Dedifferentiated amniotic fluid mesenchymal stem cell (primary cell): Measurements from ENCODE around the gene MYCBPAP.
"Not testable (repeated sequence)": the region's sequence is repeated elsewhere in the genome, so short reads cannot be mapped to it uniquely, and the experiment has no call there.

Experiments used
- DNase-seq: peaks from one replicate; pipeline ENCODE4 v3.0.0-alpha.2; 2016; ENCODE audit errors: extremely low spot score

Gene MYCBPAP

GRCh38 chr17:50472286-50472685 is 36.0 kb upstream of the MYCBPAP start:
- DNase-seq = no peak

GRCh38 chr17:50472761-50473161 is 35.5 kb upstream of the MYCBPAP start:
- DNase-seq = peak; percentile 39

DNA sequence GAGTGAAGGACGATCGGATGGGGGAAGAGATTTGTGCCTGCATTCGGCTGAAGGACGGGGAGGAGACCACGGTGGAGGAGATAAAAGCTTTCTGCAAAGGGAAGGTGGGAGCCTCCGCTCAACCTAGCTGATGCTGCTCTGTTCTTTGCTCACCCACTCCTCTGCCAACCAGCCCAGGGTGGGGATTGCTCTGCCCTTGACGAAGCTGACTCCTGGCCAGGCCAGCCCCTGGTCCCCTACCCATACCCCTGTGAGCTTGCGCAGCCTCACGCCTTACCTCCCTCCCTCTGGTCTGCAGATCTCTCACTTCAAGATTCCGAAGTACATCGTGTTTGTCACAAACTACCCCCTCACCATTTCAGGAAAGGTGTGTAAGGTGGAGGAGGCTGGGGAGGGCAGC is 34.3 kb upstream of the MYCBPAP start:
- no peak for DNase-seq

- no peak for DNase-seq
Measured at GRCh38 chr17:50474523-50474922, 33.7 kb upstream of the MYCBPAP start.

GRCh38 chr17:50475362-50475761 is 32.9 kb upstream of the MYCBPAP start:
- no peak for DNase-seq

DNA sequence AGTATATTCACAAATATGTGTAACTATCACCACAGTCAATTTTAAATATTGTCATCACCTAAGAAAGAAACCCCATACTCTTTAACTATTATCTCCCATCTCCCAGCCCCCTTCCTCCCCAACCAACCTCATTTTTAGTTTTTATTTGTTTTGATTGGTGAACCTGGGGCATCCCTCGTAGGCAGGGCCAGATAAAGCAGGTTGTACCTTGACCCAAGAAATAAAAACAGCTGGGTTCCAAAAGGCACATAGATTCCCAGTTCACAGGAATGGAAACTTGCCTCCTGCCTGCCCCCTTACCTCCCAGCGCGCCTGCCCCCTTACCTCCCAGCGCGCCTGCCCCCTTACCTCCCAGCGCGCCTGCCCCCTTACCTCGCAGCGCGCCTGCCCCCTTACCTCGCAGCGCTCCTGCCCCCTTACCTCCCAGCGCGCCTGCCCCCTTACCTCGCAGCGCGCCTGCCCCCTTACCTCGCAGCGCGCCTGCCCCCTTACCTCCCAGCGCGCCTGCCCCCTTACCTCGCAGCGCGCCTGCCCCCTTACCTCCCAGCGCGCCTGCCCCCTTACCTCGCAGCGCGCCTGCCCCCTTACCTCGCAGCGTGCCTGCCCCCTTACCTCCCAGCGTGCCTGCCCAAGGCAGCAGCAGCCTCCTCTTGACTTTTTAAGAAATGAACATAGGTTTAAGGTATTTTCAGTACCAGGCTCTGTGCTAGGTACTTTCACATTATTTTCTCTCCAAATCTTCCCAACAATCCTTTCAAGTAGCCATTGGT is 32.3 kb upstream of the MYCBPAP start:
- not testable (repeated sequence) for DNase-seq

GRCh38 chr17:50476545-50477315 is 31.5 kb upstream of the MYCBPAP start:
- no peak for DNase-seq

- no peak for DNase-seq
Measured at GRCh38 chr17:50477976-50478375, 30.3 kb upstream of the MYCBPAP start.

DNA sequence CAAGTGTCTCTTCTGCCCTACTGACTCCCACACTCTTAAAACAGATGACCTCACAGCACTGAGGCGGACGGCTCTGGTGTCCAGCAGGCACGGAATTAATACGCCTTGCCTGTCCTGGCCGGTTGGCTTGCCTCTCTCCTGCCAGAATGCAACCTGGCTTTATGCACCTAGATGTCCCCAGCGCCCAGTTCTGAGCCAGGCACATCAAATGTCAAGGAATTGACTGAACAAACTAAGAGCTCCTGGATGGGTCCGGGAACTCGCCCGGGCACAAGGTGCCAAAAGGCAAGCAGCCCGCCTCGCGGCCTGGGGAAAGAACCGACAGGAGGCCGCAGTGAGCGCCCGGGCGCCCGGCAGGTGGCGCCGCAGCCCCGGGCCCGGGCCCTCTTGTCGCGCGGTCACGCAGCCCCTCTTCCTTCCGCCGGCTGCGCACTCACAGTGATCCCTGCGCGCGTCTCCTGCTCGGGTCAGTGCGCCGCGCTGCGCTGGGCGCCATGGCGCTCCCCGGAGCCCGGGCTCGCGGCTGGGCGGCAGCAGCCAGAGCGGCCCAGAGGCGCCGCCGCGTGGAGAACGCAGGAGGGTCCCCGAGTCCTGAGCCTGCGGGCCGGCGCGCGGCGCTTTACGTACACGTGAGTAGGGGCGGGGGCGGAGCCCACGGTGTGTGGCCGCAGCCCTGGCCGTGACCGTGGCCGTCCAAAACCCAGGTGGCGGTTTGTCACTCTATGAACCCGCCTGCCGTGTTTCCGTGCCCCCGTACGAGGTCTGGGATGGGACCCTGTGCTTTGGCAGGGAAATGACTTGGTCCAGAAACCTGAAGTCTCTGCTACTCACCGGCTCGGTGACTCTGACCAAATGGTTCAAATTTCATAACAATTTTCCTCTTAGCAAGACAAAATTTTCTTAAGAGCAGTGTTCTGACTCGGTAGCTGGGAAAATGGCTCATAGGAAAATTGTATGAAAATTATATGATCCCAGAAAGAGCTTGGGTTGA is 29.6 kb upstream of the MYCBPAP start, which contains the start of gene RSAD1:
TSS of gene RSAD1 (plus strand) at position 470 of the 991 bp plus-strand sequence. CDS start at position 495, 25 bp downstream.
- peak; percentile 62 for DNase-seq

DNA sequence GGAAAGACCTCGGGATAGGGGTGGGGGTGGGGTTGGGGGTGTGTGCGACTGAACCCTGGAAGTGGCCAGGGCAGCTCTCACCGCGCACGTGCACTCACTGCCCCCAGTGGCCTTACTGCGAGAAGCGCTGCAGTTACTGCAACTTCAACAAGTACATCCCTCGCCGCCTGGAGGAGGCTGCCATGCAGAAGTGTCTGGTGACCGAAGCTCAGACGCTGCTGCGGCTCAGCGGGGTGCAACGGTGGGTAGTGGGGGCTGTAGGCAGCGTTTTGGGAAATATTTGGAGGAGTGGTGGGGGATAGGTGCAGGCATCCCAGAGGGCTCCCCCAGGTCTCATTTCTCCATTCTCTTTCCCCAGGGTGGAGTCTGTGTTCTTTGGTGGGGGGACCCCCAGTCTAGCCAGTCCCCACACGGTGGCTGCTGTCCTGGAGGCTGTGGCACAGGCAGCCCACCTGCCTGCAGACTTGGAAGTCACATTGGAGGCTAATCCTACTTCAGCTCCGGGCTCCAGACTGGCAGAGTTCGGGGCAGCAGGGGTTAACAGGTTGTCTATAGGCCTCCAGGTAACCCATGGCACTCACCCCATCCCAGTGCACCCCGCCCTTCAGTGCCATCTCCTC is 28.6 kb upstream of the MYCBPAP start:
- DNase-seq = peak; percentile 42

DNA sequence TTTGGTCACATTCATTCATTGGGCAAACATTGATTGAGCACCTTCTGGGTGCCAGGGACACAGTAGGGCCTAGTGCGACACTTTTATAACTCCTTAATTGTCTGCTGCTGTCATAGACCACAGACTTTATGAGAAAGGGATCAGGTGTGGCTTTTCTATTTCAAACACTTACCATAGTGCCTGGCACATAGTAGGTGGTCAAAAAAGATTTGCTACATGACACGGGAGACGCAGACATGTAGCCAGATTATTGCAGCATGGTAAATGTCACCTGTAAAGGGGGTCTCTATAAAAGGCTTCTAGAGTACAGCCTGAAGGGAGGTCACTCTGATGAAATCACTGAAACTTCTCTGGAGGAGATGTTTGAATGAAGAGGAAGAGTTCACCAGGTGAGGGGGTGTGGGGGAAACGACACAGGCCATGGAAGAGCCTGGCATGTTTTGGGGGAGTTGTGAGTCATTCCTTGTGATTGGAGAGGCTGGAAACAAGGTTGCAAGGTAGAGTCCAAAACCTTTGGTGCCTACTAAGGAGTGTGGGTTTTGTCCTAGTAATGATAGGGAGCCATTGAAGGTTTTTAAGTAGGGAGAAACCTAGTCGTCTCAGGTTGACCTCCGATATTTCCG is 28.0 kb upstream of the MYCBPAP start:
- DNase-seq = no peak

DNA sequence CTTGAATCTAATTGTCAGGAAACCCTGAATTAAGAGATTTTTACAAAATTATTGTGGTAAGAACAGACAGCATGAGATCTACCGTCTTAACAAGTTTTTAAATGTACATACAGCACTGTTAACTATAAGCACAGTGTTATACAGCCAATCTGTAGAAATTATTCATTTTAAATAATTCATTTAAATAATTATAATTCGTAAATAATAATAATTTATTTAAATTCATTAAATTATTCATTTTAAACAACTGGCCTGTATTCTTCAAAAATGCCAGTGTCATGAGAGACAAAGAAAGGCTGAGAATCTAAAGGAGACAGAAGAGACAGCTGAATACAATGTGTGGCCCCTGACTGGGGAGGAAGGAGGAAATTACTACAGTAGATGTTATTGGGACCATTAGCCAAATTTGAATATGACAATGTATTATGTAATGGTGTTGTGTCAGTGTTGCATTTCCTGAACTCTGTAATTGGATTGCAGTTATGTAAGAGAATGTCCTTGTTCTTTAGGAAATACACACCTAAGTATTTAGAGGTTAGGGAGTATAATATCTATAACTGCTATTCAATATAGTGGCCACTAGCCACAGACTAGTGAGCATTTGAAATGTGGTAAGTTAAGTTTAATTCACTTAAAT is 27.3 kb upstream of the MYCBPAP start:
- DNase-seq = no peak

DNA sequence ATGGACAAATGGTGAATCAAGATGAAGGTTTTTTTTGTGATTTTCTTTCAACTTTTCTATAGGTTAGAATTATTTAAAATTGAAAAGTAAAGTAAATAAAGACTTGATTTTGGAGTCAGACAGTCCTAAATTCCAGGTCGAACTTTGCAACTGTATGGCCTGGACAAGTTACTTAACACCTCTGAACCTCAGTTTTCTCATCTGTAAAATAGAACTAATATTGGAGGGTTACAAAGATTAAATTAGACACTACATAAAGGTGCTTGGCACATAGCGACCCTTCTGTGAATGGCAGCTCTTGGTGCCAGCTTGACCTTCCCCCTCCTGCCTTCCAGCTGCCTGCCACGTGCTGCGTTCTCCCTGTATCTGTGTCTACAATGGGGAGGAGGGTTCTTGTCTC is 26.6 kb upstream of the MYCBPAP start:
- no peak for DNase-seq

- no peak for DNase-seq
Measured at GRCh38 chr17:50482110-50482509, 26.1 kb upstream of the MYCBPAP start.

GRCh38 chr17:50482516-50482915 is 25.7 kb upstream of the MYCBPAP start:
- peak; percentile 95 for DNase-seq

GRCh38 chr17:50483266-50483665 is 25.0 kb upstream of the MYCBPAP start:
- DNase-seq = no peak

- DNase-seq = no peak
Measured at GRCh38 chr17:50484386-50485155, 23.7 kb upstream of the MYCBPAP start.

- no peak for DNase-seq
Measured at GRCh38 chr17:50487213-50488096, 20.8 kb upstream of the MYCBPAP start.

DNA sequence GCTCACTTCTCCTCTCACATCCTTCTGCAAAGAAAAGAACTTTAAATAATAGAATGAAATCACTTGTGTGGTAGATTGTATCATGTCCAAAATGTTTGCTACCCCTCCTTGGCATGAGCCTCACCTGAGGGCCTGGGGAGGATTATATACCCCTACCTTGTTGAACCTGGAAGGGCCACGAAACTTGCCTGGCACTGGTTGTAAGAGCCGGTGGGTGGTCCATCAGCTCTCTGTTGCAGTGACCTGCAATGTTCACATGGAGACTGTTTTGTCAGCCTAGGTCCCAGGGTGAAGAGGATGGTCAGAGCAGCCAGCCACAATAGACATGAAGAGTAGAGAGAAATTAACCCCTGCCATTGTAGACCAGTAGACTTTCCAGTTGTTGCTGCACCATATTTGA is 19.4 kb upstream of the MYCBPAP start:
- DNase-seq = no peak
